Adrenal gland (tissue), 12 donors: ENCODE data around the gene PIK3R1. TPM values are rescaled to one million over a fixed set of nuclear protein-coding genes. Genes with fewer than 3 reads are reported as not detected.

Source experiments
- DNase-seq, 7 donors: peaks; one replicate each; pipeline ENCODE4 v3.0.0-alpha.2; 2019 to 2020
- H3K27ac ChIP-seq, 5 donors: fragments of 200-600 bp; sonication (generic) in 4 of 5; 1 replicate in 3 of 5; 2 replicates in 2 of 5; pipeline versions ENCODE4 v1.5.1 to v1.8.0; 2016 to 2020; ENCODE audit warnings: mild to moderate bottlenecking in 1 of 5
- H3K27me3 ChIP-seq: fragments of 200-600 bp; 2 replicates; pipeline ENCODE4 v1.8.0; 2021
- H3K36me3 ChIP-seq, 2 donors: fragments of 200-600 bp; replicated peaks in 1 of 2; 1 replicate in 1 of 2; 2 replicates in 1 of 2; pipeline versions ENCODE4 v1.5.1 to v1.8.0; 2018 to 2022
- H3K4me1 ChIP-seq, 2 donors: fragments of 200-600 bp; replicated peaks in 1 of 2; 1 replicate in 1 of 2; 2 replicates in 1 of 2; pipeline versions ENCODE4 v1.5.1 to v1.8.0; 2018 to 2021
- H3K4me3 ChIP-seq, 4 donors: fragments of 200-600 bp; sonication (generic) in 3 of 4; one replicate each; pipeline ENCODE4 v1.5.1; 2016 to 2018
- H3K9me3 ChIP-seq, 3 donors: fragments of 200-600 bp; sonication (generic) in 1 of 3; replicated peaks in 1 of 3; 1 replicate in 2 of 3; 2 replicates in 1 of 3; pipeline versions ENCODE4 v1.5.1 to v1.8.0; 2016 to 2021
- POLR2A ChIP-seq, 2 donors: fragments of 450-650 bp; IDR thresholded peaks; one replicate each; pipeline ENCODE4 v1.6.1; 2017; ENCODE audit warnings: antibody characterized with exemption in 2 of 2, mild to moderate bottlenecking in 2 of 2, moderate library complexity in 1 of 2
- WGBS, 4 donors: extraction: QIAGEN DNeasy Blood & Tissue Kit in 2 of 4; methylation state at CpG; one replicate each; pipeline versions ENCODE4 v1.1.5 to v1.1.7; 2013 to 2017; 5-methylcytosine and 5-hydroxymethylcytosine counted together
- intact Hi-C, 2 donors: fragments of 100-400 bp; cut with DNase I; formaldehyde crosslinking; loops; one replicate each; pipeline versions ENCODE4 v1.14.1 to v1.15.0; 2022 to 2023
- polyA plus RNA-seq, 3 donors: library from polyadenylated mRNA; stranded (reverse); fragments of 200-250 nt in 2 of 3; fragments of 350-450 nt in 1 of 3; fragmentation: Illumina TruSeq in 1 of 3; extraction: RNeasy Lipid Tissue Mini Kit (QIAGEN cat#74804) in 1 of 3; gene quantifications; one replicate each; pipeline ENCODE4 v1.2.3, GENCODE V29; 2013 to 2014
- total RNA-seq, 9 donors: library from RNA; depleted of rRNA in 4 of 9; stranded (reverse); fragments of >200 nt in 4 of 9; fragments of 120-200 nt in 1 of 9; fragmentation: NEBNext Ultra II Directional in 1 of 9; extraction: Animal tissue kit (Norgen Biotek cat#: 25700) in 1 of 9; gene quantifications; one replicate each; pipeline versions ENCODE4 v1.1.0 to v1.2.4, GENCODE V29; 2013 to 2023
- TF ChIP-seq, protein P1 (sequence below), 6 experiments: fragments of 450-650 bp in 4 of 6; fragments of 200-600 bp in 2 of 6; sonication (generic) in 1 of 6; IDR thresholded peaks; 1 replicate in 5 of 6; 2 replicates in 1 of 6; pipeline versions ENCODE4 v1.5.1 to v1.8.0; 2016 to 2021; ENCODE audit warnings: antibody characterized with exemption in 6 of 6, mild to moderate bottlenecking in 2 of 6, moderate library complexity in 1 of 6
- donor health status: healthy with polysubstance abuse.
- donor health status: Bipolar disorder and iron deficiency.
- donor health status: DM: yes; HTN: yes; CAD: no.
- donor health status: DM: no; HTN: no; CAD: no.
- donor health status: DM: no; HTN: no; CAD: no.
- donor health status: DM: yes; HTN: yes; CAD: no.

PIK3R1 gene
- total and polyA plus RNA-seq, 12 donors = 4.9 to 110 (median 48.2) TPM

DNA sequence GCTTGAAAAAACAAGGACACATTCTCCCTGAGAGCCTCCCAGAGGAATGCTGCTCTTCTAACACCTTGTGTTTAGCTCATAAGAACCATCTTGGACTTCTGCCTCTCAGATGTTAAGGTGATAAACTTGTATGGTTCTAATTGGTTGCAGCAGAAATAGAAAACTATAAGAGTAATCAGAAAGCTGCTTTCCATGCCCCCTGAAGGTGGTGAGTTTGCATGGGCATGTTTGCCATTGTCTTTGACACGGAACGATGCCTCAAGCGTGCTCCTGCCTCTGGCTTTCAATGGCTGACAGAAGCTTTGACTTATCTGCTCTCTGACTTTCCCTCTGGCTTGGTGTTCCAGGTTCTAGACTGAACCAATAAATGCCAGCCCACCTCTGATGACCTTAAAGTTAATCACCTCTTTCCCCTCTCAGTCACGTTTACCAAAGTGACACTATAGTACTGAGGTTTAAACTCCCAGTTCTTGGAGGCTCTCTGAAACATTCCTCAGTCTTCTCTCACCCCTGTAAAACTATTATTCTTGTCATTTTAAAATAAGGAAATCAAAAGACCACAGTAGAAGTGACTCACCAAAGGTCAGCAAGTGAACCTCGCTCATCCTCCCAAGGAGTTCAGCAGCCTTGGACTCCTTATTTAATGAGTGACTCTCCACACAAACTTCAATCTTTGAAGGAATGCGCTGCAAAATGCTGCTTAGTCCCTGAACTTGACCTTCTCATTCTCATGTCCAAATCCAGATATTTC is 103.6 kb downstream of the PIK3R1 start:
- intact Hi-C loops = loop anchor here in 1 of 2 donors (10.0 kb wide), 1 partner anchor 56 kb away; no protein-coding TSS in a partner anchor
- no peaks in the 10 kb centered on the region for H3K9me3 ChIP-seq
- H3K27ac ChIP-seq = peak overlapping the region in 1 of 5 donors; percentile 50
- TF ChIP-seq, protein P1, sequence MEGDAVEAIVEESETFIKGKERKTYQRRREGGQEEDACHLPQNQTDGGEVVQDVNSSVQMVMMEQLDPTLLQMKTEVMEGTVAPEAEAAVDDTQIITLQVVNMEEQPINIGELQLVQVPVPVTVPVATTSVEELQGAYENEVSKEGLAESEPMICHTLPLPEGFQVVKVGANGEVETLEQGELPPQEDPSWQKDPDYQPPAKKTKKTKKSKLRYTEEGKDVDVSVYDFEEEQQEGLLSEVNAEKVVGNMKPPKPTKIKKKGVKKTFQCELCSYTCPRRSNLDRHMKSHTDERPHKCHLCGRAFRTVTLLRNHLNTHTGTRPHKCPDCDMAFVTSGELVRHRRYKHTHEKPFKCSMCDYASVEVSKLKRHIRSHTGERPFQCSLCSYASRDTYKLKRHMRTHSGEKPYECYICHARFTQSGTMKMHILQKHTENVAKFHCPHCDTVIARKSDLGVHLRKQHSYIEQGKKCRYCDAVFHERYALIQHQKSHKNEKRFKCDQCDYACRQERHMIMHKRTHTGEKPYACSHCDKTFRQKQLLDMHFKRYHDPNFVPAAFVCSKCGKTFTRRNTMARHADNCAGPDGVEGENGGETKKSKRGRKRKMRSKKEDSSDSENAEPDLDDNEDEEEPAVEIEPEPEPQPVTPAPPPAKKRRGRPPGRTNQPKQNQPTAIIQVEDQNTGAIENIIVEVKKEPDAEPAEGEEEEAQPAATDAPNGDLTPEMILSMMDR (IDR thresholded peaks at IDR 0.05) = no peak
- TF ChIP-seq POLR2A (IDR thresholded peaks at IDR 0.05) = no peak
- H3K4me1 ChIP-seq = peaks cover 11 to 12% of the 10 kb centered on the region in 2 donors
- H3K36me3 ChIP-seq = no peaks in the 10 kb centered on the region
- no peaks in the 10 kb centered on the region for H3K27me3 ChIP-seq
- WGBS, 4 donors = 62 to 69% (median 67%) methylated on average over 6 of the region's 6 CpGs
- peak in 3 of 7 donors; percentile 31 to 61 (median 34) for DNase-seq
- no peak overlapping the region for H3K4me3 ChIP-seq

DNA sequence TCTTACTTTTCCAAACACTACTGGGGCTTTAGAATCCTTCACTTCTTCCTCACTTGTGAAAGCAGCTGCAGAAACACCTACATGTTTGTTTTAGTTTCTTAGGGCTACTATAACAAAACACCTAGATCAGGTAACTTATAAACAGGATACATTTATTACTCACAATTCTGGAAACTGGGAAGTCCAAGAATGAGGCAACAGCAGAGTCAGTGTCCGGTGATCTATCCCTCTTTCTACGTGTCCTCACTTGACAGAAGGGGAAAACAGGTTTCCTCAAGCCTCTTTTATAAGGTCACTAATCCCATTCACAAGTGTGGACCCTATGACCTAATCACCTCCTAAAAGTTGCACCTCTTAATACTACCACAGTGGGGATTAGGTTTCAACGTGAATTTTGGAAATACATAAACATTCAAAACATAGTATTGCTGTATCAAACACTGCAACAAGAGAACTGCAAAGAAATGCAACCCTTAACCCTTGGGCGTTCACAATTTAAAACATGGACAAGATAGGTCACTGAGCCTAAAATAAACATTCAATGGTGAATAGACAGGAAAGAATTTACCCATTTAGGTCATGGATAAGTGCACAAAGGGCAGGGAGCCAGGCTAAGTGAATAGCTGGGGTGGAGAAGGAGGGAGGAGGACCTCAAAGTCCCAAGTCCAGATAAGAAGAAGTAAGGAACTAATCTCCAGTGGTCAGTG is 104.3 kb downstream of the PIK3R1 start:
- H3K36me3 ChIP-seq = no peaks in the 10 kb centered on the region
- 52 to 74% (median 61%) methylated on average over 4 of the region's 4 CpGs for WGBS, 4 donors
- intact Hi-C loops = loop anchor here in 1 of 2 donors (10.0 kb wide), 1 partner anchor 55 kb away; no protein-coding TSS in a partner anchor
- DNase-seq = peak in 6 of 7 donors; percentile 41 to 61 (median 45)
- TF ChIP-seq, protein P1 (IDR thresholded peaks at IDR 0.05) = no peak
- no peak for TF ChIP-seq POLR2A (IDR thresholded peaks at IDR 0.05)
- H3K9me3 ChIP-seq = no peaks in the 10 kb centered on the region
- H3K27me3 ChIP-seq = no peaks in the 10 kb centered on the region
- no peak overlapping the region for H3K4me3 ChIP-seq
- peak overlapping the region in 1 of 5 donors; percentile 50 for H3K27ac ChIP-seq
- H3K4me1 ChIP-seq = peaks cover 11 to 12% of the 10 kb centered on the region in 2 donors

DNA sequence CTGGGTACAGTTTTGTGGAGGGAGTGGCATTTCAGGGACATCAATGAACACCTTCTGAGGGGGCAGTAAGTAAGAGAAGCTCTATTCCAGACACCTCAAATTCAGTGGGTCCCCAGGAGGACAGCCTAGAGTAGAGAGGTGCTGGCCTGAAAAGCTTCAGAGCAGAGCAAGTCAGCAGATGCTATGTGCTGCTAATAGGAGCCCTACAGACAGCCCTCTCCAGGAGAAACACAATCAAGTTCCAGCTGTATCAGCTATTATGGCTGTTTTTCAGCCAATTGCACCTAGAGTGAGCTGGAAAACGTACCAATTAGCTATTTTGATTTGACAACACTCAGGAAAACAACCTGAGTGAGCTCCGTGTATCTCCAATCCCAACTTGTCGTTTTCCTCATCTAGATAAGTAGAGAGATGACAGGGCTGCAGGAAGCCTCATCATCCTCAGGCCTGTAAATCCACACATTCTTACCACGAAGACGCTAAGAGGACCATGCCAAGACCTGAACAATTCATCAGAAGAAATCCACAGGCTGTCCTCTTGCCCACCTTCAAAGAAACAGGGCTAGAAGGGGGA is 104.9 kb downstream of the PIK3R1 start:
- no peak overlapping the region for H3K4me3 ChIP-seq
- H3K27me3 ChIP-seq = no peaks in the 10 kb centered on the region
- H3K4me1 ChIP-seq = peaks cover 11 to 12% of the 10 kb centered on the region in 2 donors
- intact Hi-C loops = no loop called here
- TF ChIP-seq POLR2A (IDR thresholded peaks at IDR 0.05) = no peak
- TF ChIP-seq, protein P1 (IDR thresholded peaks at IDR 0.05) = no peak
- no peaks in the 10 kb centered on the region for H3K36me3 ChIP-seq
- peak overlapping the region in 1 of 5 donors; percentile 32 for H3K27ac ChIP-seq
- DNase-seq = no peak
- H3K9me3 ChIP-seq = no peaks in the 10 kb centered on the region
- WGBS, 4 donors = 79 to 91% (median 90%) methylated on average over 5 of the region's 5 CpGs

DNA sequence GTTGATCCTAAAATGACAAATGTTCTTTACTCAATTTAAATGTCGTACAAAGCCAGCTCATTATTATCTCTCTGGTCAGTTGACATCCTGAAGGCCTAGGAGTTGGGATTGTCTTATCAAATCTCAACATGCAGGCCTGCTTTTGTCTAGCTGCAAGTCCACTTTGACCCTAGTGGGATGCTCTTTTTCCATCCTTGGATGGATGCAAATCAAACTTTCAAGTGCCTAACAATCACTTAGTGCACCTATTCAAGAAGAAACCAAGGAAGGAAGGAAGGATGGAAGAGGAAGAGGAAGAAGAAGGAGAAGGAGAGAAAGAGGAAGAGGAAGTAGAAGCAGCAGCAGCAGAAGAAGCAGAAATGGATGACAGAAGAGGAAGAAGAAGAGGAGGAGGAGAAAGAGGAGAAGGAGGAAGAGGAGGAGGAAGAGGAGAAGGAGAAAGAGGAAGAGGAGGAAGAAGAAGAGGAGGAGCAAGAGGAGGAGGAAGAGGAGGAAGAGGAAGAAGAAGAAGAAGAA is 109.6 kb downstream of the PIK3R1 start:
- no peak for DNase-seq
- no peaks in the 10 kb centered on the region for H3K36me3 ChIP-seq

More for the DNA sequence above, 109.6 kb downstream of the PIK3R1 start:
- no peak for TF ChIP-seq POLR2A (IDR thresholded peaks at IDR 0.05)
- TF ChIP-seq, protein P1 (IDR thresholded peaks at IDR 0.05) = no peak
- no peak overlapping the region for H3K27ac ChIP-seq
- peaks cover under 1 to 3% of the 10 kb centered on the region in 2 donors for H3K4me1 ChIP-seq
- no peaks in the 10 kb centered on the region for H3K27me3 ChIP-seq
- H3K4me3 ChIP-seq = no peak overlapping the region
- WGBS, 4 donors = 54 to 95% (median 67%) methylated on average over 1 of the region's 1 CpG
- intact Hi-C loops = no loop called here
- peaks cover 0 to 5% (median 0%) of the 10 kb centered on the region in 3 donors for H3K9me3 ChIP-seq
